Measurements from ENCODE around the gene GJD2.

GRCh38 chr15:34755419-34755773 lies 598 bp upstream of the GJD2 start:
- TF ChIP-seq CTCF (IDR thresholded peaks at IDR 0.05) (no peak), POLR2A (IDR thresholded peaks at IDR 0.05) (no peak)
